HG02798 (cell line): ENCODE results near the gene NPHS1.
A peak's percentile ranks its signal among the peaks of the same experiment; 100 is the strongest.
"Not testable (repeated sequence)": the region's sequence is repeated elsewhere in the genome, so short reads cannot be mapped to it uniquely, and the experiment has no call there.

Experiments
- ATAC-seq: cut with Tn5 transposase; IDR thresholded peaks from one replicate; pipeline ENCODE4 v1.9.1; 2021; ENCODE audit warnings: mild to moderate bottlenecking; ENCODE audit not compliant: unreplicated experiment, poor library complexity

NPHS1 gene, protein sequence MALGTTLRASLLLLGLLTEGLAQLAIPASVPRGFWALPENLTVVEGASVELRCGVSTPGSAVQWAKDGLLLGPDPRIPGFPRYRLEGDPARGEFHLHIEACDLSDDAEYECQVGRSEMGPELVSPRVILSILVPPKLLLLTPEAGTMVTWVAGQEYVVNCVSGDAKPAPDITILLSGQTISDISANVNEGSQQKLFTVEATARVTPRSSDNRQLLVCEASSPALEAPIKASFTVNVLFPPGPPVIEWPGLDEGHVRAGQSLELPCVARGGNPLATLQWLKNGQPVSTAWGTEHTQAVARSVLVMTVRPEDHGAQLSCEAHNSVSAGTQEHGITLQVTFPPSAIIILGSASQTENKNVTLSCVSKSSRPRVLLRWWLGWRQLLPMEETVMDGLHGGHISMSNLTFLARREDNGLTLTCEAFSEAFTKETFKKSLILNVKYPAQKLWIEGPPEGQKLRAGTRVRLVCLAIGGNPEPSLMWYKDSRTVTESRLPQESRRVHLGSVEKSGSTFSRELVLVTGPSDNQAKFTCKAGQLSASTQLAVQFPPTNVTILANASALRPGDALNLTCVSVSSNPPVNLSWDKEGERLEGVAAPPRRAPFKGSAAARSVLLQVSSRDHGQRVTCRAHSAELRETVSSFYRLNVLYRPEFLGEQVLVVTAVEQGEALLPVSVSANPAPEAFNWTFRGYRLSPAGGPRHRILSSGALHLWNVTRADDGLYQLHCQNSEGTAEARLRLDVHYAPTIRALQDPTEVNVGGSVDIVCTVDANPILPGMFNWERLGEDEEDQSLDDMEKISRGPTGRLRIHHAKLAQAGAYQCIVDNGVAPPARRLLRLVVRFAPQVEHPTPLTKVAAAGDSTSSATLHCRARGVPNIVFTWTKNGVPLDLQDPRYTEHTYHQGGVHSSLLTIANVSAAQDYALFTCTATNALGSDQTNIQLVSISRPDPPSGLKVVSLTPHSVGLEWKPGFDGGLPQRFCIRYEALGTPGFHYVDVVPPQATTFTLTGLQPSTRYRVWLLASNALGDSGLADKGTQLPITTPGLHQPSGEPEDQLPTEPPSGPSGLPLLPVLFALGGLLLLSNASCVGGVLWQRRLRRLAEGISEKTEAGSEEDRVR (N-terminal part only)

GRCh38 chr19:35852029-35852780, at the start of gene NPHS1:
Gene NPHS1, minus strand, starts transcription at chr19:35852504. Its CDS starts 667 bp downstream, at chr19:35851837.
- ATAC-seq: no peak

GRCh38 chr19:35901055-35901644, 48.8 kb upstream of the NPHS1 start:
- no peak for ATAC-seq

DNA sequence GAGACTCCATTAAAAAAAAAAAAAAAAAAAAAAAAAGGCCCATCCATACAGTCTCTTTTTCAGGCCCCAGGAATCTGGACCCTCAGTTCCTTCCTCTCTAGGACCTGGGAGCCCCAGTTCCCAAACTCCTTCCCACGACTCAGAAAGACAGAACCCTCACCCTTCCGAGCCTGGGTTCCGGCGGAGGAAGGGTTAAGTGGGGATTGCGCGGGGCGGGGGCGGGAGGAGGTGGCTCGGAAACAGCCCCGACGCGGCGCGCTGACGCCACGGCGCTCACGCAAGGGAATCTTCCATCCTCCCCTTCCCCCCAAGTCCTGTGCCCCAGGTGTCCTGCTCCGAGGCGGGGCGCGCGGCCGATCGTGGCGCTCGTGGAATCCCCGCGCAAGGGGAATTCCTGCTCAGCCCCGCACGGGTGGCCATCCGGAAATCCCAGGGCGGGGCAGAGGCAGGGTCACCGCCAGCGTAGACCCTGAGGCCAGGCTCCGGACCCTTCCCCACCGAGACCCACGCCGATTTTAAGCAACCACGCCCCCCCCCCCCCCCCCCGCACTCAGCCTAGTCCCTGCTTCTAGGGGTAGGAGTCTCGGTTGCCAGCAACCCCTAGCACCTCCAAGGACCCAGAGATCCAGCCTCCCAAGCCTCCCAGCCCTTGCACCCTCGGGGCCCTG, 47.4 kb upstream of the NPHS1 start:
- peak; percentile 63 for ATAC-seq

DNA sequence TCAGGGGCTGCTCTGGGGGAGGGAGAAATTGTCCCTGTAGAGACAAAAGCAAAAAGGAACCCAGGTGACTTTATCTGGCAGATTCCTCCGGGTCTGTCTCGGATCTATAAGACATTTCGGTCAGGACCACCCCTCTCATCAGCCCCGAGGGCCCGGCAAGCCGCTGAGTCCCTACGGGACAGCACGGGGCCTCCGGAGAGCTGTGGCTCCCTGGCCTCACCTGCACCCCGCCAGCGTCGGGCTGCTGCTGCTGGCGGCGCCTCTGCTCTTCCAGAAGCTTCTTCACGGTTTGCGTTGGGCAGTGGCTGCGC, 46.1 kb upstream of the NPHS1 start:
- ATAC-seq: no peak

DNA sequence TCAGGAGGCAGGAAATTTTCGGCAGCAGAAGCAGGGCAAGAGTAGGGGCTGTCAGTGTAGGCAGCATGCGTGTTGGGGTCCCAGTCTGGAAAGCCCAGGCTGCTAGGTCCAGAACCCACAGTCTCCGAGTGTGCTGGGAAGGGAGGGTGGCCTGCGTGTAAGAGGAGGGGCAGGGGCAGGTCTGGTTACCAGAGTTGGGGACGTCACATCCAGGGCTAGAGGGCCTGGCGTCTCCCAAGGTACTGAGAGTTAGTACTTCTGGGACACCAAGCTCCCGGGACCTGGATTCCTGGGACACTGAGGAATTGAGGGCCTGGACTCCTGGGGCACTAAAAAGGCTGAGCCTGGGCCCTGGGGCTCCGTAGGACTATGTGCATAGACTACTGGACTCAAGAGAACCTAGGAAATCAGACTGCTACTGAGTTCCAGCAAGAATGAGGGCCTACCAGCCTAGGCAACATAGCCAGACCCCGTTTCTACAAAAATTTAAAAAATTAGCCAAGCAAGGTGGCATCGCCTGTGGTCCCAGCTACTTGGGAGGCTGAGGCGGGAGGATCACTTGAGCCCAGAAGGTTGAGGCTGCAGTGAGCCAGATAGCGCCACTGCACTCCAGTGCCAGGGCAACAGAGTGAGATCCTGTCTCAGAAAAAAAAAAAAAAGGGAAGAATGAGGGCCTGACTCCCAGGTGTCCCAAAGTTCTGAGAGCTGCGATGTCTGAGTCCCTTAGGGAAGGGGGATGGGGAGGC, 45.6 kb upstream of the NPHS1 start:
- ATAC-seq: no peak

GRCh38 chr19:35896643-35897040, 44.3 kb upstream of the NPHS1 start:
- ATAC-seq: no peak

- ATAC-seq: no peak
Observed at GRCh38 chr19:35895911-35896642, 43.8 kb upstream of the NPHS1 start.

DNA sequence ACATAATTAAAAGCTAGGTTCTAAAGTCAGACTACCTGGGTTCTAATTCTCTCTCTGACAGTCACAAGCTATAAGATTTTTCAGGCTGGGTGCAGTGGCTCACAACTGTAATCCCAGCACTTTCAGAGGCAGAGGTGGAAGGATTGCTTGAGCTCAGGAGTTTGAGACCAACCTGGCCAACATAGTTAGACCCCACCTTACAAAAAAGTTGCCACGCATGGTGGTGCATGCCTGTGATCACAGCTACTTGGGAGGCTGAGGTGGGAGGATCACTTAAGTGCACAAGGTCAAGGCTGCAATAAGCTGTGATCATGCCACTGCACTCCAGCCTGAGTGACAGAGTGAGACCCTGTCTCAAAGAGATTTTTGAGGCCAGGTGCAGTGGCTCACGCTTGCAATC, 42.0 kb upstream of the NPHS1 start:
- ATAC-seq: no peak

- ATAC-seq: not testable (repeated sequence)
Observed at GRCh38 chr19:35891819-35892218, 39.5 kb upstream of the NPHS1 start.

GRCh38 chr19:35890113-35890650, 37.9 kb upstream of the NPHS1 start:
- ATAC-seq: no peak

GRCh38 chr19:35889370-35890112, 37.2 kb upstream of the NPHS1 start:
- ATAC-seq: no peak

DNA sequence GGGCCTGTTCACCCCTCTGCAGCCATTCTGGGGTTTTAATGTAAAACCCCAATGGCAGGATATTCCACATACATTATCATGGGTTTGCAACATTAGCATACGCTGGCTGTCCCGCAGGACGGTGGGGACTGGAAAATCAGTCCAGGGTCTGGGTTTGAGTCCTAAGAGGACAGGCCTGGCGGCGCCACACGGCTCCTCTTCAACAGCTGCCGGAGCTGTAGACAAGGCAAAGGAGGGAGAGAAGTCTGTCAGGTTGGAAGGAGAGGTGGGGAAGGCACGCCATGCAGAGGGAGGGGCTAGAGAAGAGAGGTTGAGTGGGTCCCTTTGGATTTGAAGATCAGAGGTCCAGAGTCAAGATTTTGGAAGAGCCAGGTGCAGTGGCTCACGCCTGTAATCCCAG, 36.1 kb upstream of the NPHS1 start:
- no peak for ATAC-seq

GRCh38 chr19:35887197-35887596, 34.9 kb upstream of the NPHS1 start:
- ATAC-seq: no peak

GRCh38 chr19:35885904-35886303, 33.6 kb upstream of the NPHS1 start:
- no peak for ATAC-seq

DNA sequence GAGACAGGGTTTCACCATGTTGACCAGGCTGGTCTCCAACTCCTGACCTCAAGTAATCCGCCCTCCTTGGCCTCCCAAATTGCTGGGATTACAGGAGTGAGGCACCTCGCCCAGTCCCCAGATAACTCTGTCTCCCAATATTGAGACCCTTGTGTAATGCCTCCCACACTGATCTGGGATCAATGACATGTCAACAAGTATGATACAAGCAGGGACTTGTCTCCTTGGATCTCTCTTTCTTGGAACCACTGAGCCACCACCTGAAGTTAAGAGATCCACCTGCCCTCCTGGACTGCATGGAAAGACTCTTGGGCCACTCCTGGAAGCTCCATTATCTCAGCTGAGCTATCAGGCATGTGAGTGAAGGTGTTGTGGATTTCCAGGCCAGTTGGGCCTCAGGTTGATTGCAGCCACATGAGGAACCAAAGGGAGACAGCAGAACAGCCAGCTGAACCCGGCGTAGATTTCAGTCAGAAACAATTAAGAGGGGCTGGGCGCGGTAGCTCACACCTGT, 33.0 kb upstream of the NPHS1 start:
- ATAC-seq: no peak

- no peak for ATAC-seq
Observed at GRCh38 chr19:35883882-35884281, 31.6 kb upstream of the NPHS1 start.
